ENCODE data around the gene ZFP64.
"Not testable (repeated sequence)": the region's sequence is repeated elsewhere in the genome, so short reads cannot be mapped to it uniquely, and the experiment has no call there.

Gene ZFP64

DNA sequence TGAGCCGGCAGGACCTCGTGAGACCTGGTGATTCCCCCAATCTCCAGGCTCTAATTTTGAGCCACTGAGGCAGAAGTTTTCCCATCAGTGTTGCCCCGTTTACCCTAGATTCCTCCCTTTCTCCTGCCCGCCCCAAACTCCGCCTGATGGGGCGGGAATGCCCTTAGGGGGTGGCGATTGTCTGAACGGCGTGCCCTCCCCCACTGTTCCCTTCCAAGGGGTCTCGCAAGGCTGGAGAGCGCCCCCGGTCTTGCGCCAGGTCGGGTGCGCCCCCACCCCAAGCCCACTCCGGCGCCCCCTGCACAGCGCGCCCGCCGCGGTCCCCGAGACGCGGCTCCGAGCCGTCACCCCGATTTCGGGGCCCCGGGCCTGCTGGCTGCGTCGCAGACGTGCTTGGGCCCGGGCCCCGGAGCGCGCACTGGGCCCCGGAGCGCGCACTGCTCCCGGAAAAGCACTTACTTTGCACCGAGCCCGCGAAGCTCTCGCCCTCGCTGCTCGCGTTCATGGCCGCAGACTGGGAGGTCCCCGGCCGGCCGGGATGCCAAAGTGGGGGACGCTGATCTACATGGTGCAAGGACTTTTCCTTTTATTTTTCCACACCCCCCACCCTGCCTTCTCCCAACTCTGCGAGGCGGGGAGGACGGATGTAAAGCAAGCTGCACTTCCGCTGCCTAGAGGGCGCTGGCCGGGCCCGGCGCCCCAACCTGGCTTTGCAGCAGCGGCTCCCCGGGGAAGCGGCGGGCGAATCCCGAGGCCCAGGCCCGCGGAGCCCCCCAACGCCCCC, at the start of gene ZFP64:
ZFP64 (minus strand) TSS at position 648 of the 784 bp plus-strand sequence; CDS start at position 505, 143 bp downstream.
- Histone ChIP-seq H3K9me3 (ENCODE audit: control insufficient read depth in 2 of 2, low read length in 2 of 2) (no peaks in the 10 kb centered on the region), H3K4me3 (ENCODE audit: low read length in 2 of 2) (peak within 1 kb of the TSS; percentile 79 to 93), H3K36me3 (ENCODE audit: control insufficient read depth in 2 of 2, insufficient read depth in 2 of 2, low read length in 2 of 2) (peaks cover 6 to 8% of the 10 kb centered on the region in 2 donors), H3K27me3 (ENCODE audit: control insufficient read depth in 2 of 2, insufficient read depth in 2 of 2, low read length in 2 of 2) (no peaks in the 10 kb centered on the region), H3K4me1 (ENCODE audit: control insufficient read depth in 2 of 2, insufficient read depth in 2 of 2, low read length in 2 of 2) (peaks cover 15 to 19% of the 10 kb centered on the region in 2 donors), H3K27ac (ENCODE audit: low read depth in 2 of 2, low read length in 2 of 2) (peak within 1 kb of the TSS; percentile 91), H3K9ac (ENCODE audit: low read depth in 1 of 2, low read length in 2 of 2) (peak within 1 kb of the TSS; percentile 80 to 87)

DNA sequence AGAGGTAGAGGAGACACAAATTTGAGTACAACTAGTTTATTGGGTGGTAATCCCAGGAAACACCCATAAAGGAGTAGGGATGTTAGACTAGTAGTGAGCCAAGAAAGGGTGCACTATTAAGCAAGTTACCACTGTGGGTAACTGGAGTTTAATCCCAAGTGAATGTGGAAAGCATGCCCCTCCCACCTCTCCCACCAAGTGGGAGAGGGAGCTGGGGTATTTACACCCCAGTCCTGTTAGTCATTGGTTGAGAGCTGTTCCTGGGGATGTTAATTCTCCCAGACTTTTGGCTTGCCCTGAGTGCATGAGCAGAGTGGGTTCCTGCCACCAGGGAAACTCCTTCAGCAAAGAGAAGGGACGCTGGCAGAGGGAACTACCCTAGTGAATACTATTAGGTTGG, 49.2 kb upstream of the ZFP64 start:
- Histone ChIP-seq H3K9me3 (ENCODE audit: control insufficient read depth in 2 of 2, low read length in 2 of 2) (no peaks in the 10 kb centered on the region), H3K36me3 (ENCODE audit: control insufficient read depth in 2 of 2, insufficient read depth in 2 of 2, low read length in 2 of 2) (no peaks in the 10 kb centered on the region), H3K4me1 (ENCODE audit: control insufficient read depth in 2 of 2, insufficient read depth in 2 of 2, low read length in 2 of 2) (no peaks in the 10 kb centered on the region), H3K27me3 (ENCODE audit: control insufficient read depth in 2 of 2, insufficient read depth in 2 of 2, low read length in 2 of 2) (no peaks in the 10 kb centered on the region), H3K9ac (ENCODE audit: low read depth in 1 of 2, low read length in 2 of 2) (no peak overlapping the region), H3K27ac (ENCODE audit: low read depth in 2 of 2, low read length in 2 of 2) (no peak overlapping the region), H3K4me3 (ENCODE audit: low read length in 2 of 2) (no peak overlapping the region)

DNA sequence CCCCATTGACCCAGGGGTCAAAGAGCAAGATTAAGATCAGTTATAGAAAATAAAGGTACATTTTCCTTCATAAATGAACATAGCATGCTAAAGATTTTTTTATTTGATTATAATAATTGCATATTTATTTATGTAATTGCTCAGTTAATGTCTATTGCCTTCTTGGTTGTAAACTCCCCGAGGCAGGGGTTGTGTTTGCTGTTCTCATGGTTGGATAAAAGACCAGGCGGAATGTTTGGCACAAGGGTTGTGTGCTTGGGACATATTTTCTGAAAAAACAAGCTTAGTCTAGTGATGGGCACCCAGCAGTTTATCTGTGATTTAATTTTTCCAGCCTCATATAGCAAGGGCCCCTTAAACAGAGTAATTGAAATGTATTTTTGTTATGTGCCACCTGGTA, 47.5 kb upstream of the ZFP64 start:
- Histone ChIP-seq H3K4me1 (ENCODE audit: control insufficient read depth in 2 of 2, insufficient read depth in 2 of 2, low read length in 2 of 2) (no peaks in the 10 kb centered on the region), H3K9me3 (ENCODE audit: control insufficient read depth in 2 of 2, low read length in 2 of 2) (no peaks in the 10 kb centered on the region), H3K27ac (ENCODE audit: low read depth in 2 of 2, low read length in 2 of 2) (no peak overlapping the region), H3K4me3 (ENCODE audit: low read length in 2 of 2) (no peak overlapping the region), H3K9ac (ENCODE audit: low read depth in 1 of 2, low read length in 2 of 2) (no peak overlapping the region), H3K36me3 (ENCODE audit: control insufficient read depth in 2 of 2, insufficient read depth in 2 of 2, low read length in 2 of 2) (no peaks in the 10 kb centered on the region), H3K27me3 (ENCODE audit: control insufficient read depth in 2 of 2, insufficient read depth in 2 of 2, low read length in 2 of 2) (no peaks in the 10 kb centered on the region)

DNA sequence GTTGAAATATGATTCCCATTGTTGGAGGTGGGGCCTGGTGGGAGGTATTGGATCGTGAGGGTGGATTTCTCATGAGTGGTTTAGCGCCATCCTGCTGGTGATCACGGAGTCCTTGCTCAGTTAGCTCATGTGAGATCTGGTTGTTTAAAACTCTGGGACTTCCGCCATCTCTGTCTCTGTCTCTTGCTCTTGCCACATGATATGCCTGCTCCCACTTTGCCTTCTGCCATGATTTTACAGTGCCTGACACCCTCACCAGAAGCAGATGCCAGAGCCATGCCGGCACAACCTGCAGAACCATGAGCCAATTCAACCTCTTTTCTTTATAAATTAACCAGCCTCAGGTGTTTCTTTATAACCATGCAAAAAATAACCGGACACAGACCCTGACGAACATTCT, 44.7 kb upstream of the ZFP64 start:
- Histone ChIP-seq H3K4me3 (ENCODE audit: low read length in 2 of 2) (no peak overlapping the region), H3K4me1 (ENCODE audit: control insufficient read depth in 2 of 2, insufficient read depth in 2 of 2, low read length in 2 of 2) (no peaks in the 10 kb centered on the region), H3K9ac (ENCODE audit: low read depth in 1 of 2, low read length in 2 of 2) (no peak overlapping the region), H3K36me3 (ENCODE audit: control insufficient read depth in 2 of 2, insufficient read depth in 2 of 2, low read length in 2 of 2) (no peaks in the 10 kb centered on the region), H3K9me3 (ENCODE audit: control insufficient read depth in 2 of 2, low read length in 2 of 2) (no peaks in the 10 kb centered on the region), H3K27ac (ENCODE audit: low read depth in 2 of 2, low read length in 2 of 2) (no peak overlapping the region), H3K27me3 (ENCODE audit: control insufficient read depth in 2 of 2, insufficient read depth in 2 of 2, low read length in 2 of 2) (no peaks in the 10 kb centered on the region)

DNA sequence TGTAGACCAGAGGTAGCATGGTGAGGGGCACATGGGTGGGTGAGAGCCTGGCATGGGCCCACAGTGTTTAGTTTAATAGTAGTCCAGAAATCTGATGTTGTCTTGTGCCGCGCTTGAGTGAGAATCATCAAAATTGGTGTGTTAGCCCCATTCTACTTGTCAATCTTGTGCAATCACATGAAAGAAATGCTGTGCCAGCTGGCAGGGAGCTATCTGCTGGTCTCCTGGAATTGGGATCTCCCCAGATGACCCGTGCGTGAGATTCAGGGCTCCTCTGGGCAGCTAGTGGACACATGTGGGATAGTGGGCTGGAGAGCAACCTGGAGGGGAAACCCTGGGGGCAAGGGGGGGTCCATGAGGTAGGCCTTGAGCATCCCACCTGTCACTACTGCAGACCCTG, 43.5 kb upstream of the ZFP64 start:
- Histone ChIP-seq H3K9ac (ENCODE audit: low read depth in 1 of 2, low read length in 2 of 2) (no peak overlapping the region), H3K4me1 (ENCODE audit: control insufficient read depth in 2 of 2, insufficient read depth in 2 of 2, low read length in 2 of 2) (peaks cover 5 to 8% of the 10 kb centered on the region in 2 donors), H3K9me3 (ENCODE audit: control insufficient read depth in 2 of 2, low read length in 2 of 2) (no peaks in the 10 kb centered on the region), H3K27me3 (ENCODE audit: control insufficient read depth in 2 of 2, insufficient read depth in 2 of 2, low read length in 2 of 2) (no peaks in the 10 kb centered on the region), H3K36me3 (ENCODE audit: control insufficient read depth in 2 of 2, insufficient read depth in 2 of 2, low read length in 2 of 2) (no peaks in the 10 kb centered on the region), H3K27ac (ENCODE audit: low read depth in 2 of 2, low read length in 2 of 2) (no peak overlapping the region), H3K4me3 (ENCODE audit: low read length in 2 of 2) (no peak overlapping the region)

DNA sequence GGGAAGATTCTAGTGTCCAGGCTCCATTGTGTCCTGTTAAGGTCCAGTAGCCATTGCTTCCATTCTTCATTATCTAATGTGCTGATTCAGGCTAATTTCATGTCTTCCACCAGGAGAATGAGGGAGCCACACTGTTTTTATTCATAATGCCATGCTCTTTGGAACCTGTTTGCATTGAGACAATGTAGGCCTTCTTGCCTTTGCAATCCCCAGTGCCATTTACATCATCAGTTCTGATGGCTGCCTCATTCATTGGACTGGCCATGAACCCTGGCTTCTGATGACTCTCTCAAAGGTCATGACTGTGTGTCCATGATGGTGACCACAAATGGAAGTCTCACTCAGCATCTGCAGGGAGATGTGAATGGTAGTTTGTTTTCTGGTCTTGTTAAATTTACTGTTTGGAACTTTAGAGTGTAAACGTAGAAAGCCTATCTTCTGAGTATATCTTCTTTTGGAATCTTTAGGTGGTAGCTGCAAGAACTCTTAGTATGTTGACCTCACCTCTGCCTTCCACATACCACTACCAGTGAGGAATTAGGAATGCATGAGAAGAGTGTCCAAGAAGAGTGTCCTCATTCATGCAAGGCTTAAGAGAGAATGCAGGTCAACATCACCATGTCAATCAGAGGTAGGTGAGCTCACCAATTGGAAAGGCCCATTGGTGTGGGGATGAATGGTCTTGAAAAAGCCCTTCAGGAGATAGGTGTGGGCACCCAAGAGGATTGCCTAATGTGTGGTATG, 42.9 kb upstream of the ZFP64 start:
- H3K36me3 ChIP-seq (ENCODE audit: control insufficient read depth in 2 of 2, insufficient read depth in 2 of 2, low read length in 2 of 2): no peaks in the 10 kb centered on the region
- H3K27ac ChIP-seq (ENCODE audit: low read depth in 2 of 2, low read length in 2 of 2): no peak overlapping the region
- no peaks in the 10 kb centered on the region for H3K9me3 ChIP-seq (ENCODE audit: control insufficient read depth in 2 of 2, low read length in 2 of 2)
- no peak overlapping the region for H3K9ac ChIP-seq (ENCODE audit: low read depth in 1 of 2, low read length in 2 of 2)
- peaks cover 6 to 13% of the 10 kb centered on the region in 2 donors for H3K4me1 ChIP-seq (ENCODE audit: control insufficient read depth in 2 of 2, insufficient read depth in 2 of 2, low read length in 2 of 2)
- H3K4me3 ChIP-seq (ENCODE audit: low read length in 2 of 2): no peak overlapping the region
- H3K27me3 ChIP-seq (ENCODE audit: control insufficient read depth in 2 of 2, insufficient read depth in 2 of 2, low read length in 2 of 2): no peaks in the 10 kb centered on the region

DNA sequence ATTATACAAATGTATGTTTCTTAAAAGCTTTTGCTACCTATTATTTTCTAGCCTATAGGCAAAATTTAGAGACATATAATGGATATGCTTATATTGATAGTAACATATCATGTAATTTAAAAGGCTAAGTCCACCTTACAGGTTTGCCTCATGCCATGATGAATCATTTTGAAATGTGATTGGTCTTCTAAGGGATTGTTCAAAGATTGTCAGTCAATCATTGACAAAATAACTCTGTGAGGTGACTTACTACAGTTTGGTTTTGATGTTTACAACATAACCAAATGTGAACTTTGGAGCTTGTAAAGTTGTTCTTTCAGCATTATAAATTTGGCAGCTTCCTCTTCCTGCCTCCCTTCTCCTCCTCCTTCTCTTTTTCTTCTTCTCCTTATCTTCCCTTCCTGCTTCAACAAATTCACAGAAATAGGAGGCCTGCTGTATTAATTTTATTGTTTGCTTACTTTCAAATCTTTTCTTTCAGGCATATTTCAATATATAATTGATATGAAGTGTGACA, 39.7 kb upstream of the ZFP64 start:
- Histone ChIP-seq H3K27me3 (ENCODE audit: control insufficient read depth in 2 of 2, insufficient read depth in 2 of 2, low read length in 2 of 2) (no peaks in the 10 kb centered on the region), H3K4me3 (ENCODE audit: low read length in 2 of 2) (peak overlapping the region; percentile 29 to 38), H3K9ac (ENCODE audit: low read depth in 1 of 2, low read length in 2 of 2) (no peak overlapping the region), H3K9me3 (ENCODE audit: control insufficient read depth in 2 of 2, low read length in 2 of 2) (no peaks in the 10 kb centered on the region), H3K27ac (ENCODE audit: low read depth in 2 of 2, low read length in 2 of 2) (peak overlapping the region; percentile 71), H3K36me3 (ENCODE audit: control insufficient read depth in 2 of 2, insufficient read depth in 2 of 2, low read length in 2 of 2) (no peaks in the 10 kb centered on the region), H3K4me1 (ENCODE audit: control insufficient read depth in 2 of 2, insufficient read depth in 2 of 2, low read length in 2 of 2) (peaks cover 8 to 16% of the 10 kb centered on the region in 2 donors)

DNA sequence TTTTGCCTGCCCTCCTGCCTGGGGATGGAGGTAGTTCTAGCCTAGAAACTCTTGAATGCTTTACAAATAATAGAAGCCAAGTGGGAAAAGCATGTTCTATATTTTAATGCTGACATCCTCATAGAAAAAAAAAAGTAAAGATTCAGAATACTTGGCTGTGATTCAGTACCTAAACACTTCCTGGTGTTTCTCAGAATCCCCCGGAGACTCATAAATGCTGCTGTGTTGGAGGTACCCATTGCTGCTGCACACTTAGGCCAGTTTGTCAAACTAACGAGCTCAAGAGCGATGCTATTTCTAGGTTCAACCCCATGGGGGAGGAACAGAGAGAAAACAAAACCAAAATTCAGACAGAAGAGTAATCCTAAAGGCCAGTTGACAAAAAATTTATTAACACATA, 38.8 kb upstream of the ZFP64 start:
- Histone ChIP-seq H3K27ac (ENCODE audit: low read depth in 2 of 2, low read length in 2 of 2) (peak overlapping the region; percentile 71), H3K9ac (ENCODE audit: low read depth in 1 of 2, low read length in 2 of 2) (no peak overlapping the region), H3K9me3 (ENCODE audit: control insufficient read depth in 2 of 2, low read length in 2 of 2) (no peaks in the 10 kb centered on the region)

DNA sequence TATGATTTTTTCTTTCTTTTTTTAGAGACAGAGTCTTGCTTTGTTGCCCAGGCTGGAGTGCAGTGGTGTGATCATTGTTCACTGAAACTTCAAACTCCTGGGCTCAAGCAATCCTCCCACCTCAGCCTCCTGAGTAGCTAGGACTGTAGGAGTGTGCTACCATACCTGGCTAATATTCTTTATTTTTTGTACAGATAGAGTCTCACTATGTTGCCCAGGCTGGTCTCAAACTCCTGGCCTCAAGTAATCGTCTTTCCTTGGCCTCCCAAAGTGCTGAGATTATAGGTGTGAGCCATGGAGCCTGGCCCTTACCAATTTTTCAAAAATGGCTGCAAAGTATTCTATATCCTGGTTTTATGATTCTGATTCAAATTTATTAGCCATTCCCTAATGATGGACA, 37.8 kb upstream of the ZFP64 start:
- not testable (repeated sequence) for H3K36me3 ChIP-seq (ENCODE audit: control insufficient read depth in 2 of 2, insufficient read depth in 2 of 2, low read length in 2 of 2); H3K9ac ChIP-seq (ENCODE audit: low read depth in 1 of 2, low read length in 2 of 2)
- peak overlapping the region in 1 of 2 donors; percentile 71 for H3K27ac ChIP-seq (ENCODE audit: low read depth in 2 of 2, low read length in 2 of 2)

More for the DNA sequence above, 38.8 kb upstream of the ZFP64 start:
- Histone ChIP-seq H3K27me3 (ENCODE audit: control insufficient read depth in 2 of 2, insufficient read depth in 2 of 2, low read length in 2 of 2) (no peaks in the 10 kb centered on the region), H3K4me1 (ENCODE audit: control insufficient read depth in 2 of 2, insufficient read depth in 2 of 2, low read length in 2 of 2) (peaks cover 8 to 16% of the 10 kb centered on the region in 2 donors), H3K4me3 (ENCODE audit: low read length in 2 of 2) (peak overlapping the region in 1 of 2 donors; percentile 29), H3K36me3 (ENCODE audit: control insufficient read depth in 2 of 2, insufficient read depth in 2 of 2, low read length in 2 of 2) (no peaks in the 10 kb centered on the region)

DNA sequence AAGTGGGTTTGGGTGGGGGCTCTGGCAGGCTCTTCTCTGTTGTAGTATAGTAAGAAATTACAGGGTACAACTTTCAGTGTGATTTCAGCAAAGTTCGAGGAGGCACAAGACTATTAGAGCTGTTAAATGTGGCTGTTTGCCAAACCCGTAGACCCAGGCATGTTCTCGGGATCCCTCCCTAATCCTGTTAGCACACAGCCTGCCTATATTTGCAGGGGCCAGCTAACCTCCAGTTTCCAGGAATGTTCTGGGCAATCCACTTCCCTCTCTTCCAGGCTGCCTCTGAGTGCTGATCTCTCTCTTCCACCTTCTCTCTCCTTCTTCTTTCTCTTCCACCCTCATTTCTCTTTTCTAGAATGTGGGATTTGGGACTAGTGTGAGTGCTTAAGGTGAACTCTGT, 34.8 kb upstream of the ZFP64 start:
- H3K27me3 ChIP-seq (ENCODE audit: control insufficient read depth in 2 of 2, insufficient read depth in 2 of 2, low read length in 2 of 2): no peaks in the 10 kb centered on the region
- H3K9ac ChIP-seq (ENCODE audit: low read depth in 1 of 2, low read length in 2 of 2): no peak overlapping the region
- H3K27ac ChIP-seq (ENCODE audit: low read depth in 2 of 2, low read length in 2 of 2): no peak overlapping the region
- no peak overlapping the region for H3K4me3 ChIP-seq (ENCODE audit: low read length in 2 of 2)
- no peaks in the 10 kb centered on the region for H3K36me3 ChIP-seq (ENCODE audit: control insufficient read depth in 2 of 2, insufficient read depth in 2 of 2, low read length in 2 of 2)
- no peaks in the 10 kb centered on the region for H3K9me3 ChIP-seq (ENCODE audit: control insufficient read depth in 2 of 2, low read length in 2 of 2)
- peaks cover 8 to 16% of the 10 kb centered on the region in 2 donors for H3K4me1 ChIP-seq (ENCODE audit: control insufficient read depth in 2 of 2, insufficient read depth in 2 of 2, low read length in 2 of 2)

More for the DNA sequence above, 37.8 kb upstream of the ZFP64 start:
- not testable (repeated sequence) for H3K27me3 ChIP-seq (ENCODE audit: control insufficient read depth in 2 of 2, insufficient read depth in 2 of 2, low read length in 2 of 2); H3K9me3 ChIP-seq (ENCODE audit: control insufficient read depth in 2 of 2, low read length in 2 of 2); H3K4me3 ChIP-seq (ENCODE audit: low read length in 2 of 2)
- H3K4me1 ChIP-seq (ENCODE audit: control insufficient read depth in 2 of 2, insufficient read depth in 2 of 2, low read length in 2 of 2): peaks cover 8 to 16% of the 10 kb centered on the region in 2 donors
